Measurements from ENCODE around the gene DYRK1A.

The DYRK1A gene

DNA sequence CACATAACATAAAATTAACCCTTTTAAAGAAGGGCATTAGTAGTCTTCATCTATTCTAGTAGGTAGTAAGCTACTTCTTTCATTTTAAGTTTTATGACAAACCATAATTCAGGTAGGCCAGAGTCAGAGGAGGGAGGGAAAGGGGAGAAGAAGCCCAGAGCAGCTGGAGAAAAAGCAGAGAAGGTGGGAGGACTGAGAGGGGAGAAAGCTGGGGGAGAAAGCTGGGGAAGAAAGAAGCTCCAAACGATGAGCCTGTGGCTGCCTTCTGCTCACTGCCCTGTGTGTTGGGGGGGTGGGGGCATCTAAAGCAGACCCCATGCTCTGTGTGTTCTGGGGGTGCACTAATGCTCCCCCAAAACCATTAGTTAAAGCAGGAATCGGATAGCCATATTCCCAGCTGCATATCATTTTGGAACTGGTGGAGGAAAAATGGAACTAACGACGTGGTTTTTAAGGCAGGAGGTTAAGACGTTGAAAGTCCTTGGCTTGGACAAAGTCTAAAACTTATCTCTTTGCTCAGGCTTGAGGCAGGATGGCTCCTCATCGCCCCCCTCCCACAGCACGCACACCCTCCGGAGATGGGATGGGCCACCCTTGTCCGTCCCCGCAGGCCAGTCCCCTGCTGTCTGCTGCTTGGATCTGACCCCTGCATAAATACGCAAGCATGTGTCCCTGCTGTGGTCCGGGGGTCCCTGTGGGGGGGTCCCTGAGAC lies 184.2 kb downstream of the DYRK1A start:
- no peak for DNase-seq (ENCODE audit: low read depth in 2 of 2)

DNA sequence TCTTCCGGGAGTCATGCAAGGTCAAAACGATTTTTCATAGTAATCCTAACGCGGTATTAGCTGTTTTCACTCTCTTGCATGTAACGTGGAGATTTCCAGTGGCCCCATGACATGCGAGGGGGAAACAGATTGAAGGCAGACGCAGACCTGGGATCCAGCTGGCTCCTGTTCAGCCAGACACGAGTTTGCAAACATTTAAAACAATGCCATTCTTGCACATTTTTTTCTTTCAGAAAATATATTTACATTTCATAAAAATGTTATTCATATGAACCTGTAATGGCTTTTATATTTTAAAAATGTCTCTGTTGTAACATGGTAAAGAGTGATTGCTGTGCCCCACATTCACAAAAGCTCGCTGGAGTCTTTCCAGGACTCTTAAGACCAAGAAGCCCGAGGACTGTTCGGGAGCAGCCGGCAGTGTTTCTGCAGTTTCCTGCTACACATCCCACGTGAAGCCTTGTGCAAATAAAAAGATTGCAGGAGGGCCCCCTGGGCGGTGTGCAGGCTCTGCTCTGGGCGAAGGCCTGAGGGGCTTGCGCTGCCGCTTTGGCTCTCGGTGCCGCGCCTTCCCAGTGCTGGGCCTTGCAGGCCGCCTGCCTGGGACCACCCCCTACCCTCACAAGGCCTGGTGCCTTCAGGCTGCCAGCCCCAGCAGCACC lies 184.9 kb downstream of the DYRK1A start:
- DNase-seq (ENCODE audit: low read depth in 2 of 2), result no peak

DNA sequence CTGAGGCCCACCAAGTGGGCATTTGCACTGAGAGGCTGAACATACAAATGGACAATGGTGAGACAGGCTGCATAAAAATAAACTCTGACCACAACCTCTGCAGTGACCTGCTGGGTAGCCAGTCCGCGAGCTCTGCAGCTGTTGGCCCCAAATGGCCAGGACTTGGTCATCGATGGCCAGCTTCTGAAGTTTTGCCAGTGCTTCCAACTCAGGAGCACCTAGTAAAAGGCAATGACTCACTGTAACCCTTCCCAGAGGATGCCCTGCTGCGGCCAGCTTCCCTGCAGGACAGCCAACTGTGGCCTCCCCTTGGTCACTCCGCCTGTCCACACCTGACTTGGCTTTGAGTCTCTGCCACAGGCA lies 185.4 kb downstream of the DYRK1A start:
- DNase-seq (ENCODE audit: low read depth in 2 of 2), result no peak

DNA sequence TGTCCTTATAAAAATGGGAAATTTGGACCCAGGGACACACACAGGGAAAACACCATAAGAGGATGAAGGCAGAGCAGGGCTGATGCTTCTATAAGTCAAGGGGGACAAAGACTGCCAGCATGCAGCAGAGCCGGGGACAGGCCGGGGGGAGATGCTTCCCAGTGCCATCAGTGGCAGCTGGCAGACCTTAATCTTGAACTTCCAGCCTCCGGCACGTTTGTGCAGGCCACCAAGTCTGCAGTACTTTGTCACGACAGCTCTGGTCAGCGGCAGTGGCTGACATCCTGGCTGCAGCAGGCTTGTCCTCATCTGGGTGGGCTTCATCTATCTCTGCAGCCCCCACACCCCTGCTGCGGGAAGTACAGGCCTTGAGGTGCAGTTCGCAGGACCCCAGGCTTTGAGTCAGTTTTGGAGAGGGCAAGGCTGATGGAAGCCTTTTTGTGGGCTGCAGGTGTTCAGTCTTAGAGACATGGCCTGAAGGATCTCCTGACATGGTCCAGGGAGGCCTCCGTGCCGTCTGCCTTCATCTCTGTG lies 186.0 kb downstream of the DYRK1A start:
- no peak for DNase-seq (ENCODE audit: low read depth in 2 of 2)

DNA sequence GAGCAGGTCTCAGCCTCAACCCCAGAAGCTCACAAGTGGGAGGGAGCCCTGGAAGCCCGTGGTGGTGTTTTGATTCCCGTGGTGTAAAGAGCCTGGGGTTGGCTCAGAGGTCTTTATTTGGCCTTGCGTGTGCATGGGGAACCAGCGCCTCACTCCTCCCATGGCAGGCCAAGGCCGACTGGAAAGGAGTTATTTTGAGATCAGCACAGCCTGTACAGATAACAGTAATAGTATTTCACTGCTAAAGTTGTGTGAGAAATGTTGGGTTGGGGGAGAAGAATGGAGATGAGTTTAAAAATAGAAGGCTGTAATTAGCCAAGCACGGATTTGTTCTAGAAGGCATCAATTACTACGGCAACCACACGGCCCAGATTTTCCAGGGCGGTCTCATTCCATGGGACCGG lies 186.5 kb downstream of the DYRK1A start:
- DNase-seq (ENCODE audit: low read depth in 2 of 2), result no peak

DNA sequence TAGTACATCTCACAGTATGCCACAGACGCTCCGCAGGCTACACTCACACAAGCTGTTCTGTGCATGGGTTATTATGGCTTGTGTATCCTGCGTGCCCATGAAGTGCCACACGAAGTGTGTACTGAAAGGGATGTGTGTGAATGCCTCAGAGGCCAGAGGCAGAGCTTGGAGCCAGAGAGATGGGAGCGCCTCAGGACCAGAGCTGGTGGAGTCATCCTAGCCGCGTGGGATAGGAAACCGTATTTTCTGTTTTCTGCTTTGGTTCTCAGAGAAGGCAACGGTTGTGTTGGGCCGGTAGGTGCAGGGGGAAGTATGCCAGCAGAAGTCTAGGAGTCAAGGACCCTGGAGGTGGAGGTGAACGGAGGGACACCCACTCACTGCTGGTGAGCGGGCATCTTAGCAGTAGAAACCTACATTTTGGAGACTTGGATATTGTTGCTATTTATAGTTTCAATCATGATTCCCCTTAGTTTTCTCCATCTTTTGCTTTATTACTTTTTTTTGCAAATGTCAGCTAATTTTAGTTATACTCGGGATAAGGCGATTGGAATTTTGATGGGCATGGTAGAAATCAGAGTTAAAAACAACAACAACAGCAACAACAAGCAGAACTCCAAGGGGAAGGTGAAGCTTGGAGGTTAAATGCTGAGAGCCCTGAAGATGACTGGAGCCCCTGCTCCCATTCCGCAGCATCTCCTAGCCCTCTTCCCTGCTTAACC lies 188.2 kb downstream of the DYRK1A start:
- DNase-seq (ENCODE audit: low read depth in 2 of 2), result no peak

DNA sequence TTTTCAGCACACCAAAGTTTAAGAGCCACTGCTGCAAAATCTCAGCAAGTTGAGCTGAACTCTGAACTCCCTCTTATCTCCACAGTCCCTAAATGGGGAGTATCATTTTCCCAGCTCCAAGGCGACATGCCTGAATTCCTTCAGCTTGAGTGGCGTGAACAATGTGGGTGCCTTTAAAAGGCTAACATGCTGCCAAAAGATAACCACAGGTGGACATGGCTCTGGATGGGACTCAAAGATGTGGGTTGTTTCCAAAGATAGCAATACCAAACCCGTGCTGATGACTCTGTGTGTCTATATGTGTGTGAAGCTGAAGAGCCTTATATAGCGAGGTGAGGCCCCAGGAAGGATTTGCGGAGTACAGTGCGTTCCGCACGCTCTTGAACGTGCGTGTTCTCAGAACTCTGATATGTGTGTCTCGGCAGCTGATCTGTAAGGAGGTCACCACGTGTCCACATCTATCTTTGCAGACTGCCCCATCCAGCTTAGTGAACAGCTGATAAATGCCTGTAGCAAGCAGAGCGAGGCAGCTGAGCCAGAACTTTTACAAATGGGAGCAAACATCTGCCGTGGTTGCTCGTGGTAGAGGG lies 189.2 kb downstream of the DYRK1A start:
- DNase-seq (ENCODE audit: low read depth in 2 of 2), result no peak

DNA sequence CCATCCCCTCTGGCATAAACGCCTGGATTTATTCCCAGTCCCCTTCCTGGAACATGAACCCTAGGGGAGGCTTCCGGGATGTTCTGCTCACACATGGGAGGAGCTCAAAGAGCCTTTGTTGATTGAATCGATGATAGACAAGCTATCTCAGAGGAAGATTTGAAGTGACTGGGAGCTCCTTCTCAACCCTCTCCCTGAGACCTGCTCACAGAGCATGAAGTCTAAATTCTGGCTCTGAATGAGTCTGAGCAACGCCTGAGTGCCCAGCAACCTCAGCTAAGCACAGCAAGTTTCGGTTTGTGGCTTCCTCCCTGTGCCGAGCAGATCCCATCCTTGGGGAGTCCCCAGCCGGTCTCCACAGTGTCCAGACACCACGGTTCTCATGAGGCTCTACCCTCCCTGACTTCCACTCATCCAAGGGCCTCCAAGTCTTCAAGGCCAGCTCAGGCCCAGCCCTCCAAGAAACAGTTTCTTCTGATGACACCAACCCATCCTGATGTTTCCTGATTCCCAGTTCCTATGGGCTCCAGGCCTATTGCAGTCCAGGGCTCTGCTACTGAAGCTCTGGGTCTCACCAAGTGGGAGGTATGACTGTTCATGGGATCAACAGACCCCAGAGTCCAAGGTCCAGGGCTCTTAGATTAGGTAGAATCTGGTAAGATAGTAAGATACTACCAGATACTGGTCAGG lies 190.8 kb downstream of the DYRK1A start:
- no peak for DNase-seq (ENCODE audit: low read depth in 2 of 2)

DNA sequence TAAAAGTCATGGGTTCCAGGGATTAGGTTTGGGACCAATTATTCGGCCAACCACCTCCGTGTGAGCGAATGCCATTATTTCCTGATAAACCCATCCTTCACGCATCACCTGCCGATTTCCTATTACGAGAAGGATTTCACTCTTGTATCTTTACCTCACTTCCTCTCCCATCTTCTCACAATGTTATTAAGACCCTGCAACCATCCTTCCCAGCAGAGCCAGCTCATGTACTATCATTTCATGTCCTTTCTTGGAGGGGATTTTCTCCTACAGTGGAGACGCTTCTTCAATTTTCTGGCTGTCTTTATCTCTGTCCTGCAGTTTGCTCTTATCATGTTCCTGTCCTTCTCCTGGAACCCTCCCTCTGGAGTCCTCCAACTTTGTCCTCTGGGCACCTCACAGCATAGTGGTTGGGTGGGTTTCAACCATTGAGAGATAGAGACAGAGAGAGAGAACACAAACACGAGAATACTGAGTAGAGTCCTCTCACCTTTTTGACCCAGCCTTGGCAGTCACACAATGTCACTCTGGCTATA lies 192.2 kb downstream of the DYRK1A start:
- no peak for DNase-seq (ENCODE audit: low read depth in 2 of 2)

DNA sequence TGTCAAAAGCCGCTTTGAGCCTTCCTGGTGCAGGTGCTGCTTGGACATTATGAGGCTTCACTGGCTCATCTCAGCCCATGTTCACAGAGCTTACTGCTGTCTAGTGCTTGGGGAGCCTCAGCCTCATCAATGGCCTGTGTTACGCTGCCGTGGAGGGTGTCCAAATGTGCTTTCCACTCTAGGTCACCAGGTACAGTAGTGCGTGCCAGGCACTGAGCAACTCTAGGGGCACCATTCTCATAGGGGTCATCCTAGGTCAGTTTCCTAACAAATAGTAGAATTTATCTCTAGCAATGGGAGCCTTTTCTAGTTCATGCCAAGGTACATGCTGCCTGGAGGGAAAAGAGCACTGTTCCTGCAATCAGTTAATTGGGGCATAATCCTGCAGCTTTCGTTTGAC lies 193.8 kb downstream of the DYRK1A start:
- DNase-seq (ENCODE audit: low read depth in 2 of 2), result no peak

DNA sequence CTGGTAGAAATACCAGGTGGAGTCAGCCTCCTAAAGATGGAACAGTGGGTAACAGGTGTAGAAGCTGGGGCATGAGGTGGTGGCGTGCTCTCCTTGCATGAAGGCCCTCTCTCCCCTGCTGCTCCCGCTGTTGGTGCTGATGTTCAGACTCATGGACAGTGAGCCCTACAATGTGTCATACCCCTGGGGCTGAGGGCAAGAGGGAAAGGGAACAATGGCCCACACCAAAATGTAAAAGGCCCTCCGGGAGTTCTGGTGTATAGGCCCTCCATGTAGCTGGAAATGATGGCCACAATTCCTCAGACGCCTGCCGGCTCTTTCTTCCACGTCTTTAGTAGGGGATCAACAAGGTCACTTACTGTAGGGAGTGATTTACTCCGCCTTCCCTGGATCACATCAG lies 194.9 kb downstream of the DYRK1A start:
- DNase-seq (ENCODE audit: low read depth in 2 of 2), result no peak

DNA sequence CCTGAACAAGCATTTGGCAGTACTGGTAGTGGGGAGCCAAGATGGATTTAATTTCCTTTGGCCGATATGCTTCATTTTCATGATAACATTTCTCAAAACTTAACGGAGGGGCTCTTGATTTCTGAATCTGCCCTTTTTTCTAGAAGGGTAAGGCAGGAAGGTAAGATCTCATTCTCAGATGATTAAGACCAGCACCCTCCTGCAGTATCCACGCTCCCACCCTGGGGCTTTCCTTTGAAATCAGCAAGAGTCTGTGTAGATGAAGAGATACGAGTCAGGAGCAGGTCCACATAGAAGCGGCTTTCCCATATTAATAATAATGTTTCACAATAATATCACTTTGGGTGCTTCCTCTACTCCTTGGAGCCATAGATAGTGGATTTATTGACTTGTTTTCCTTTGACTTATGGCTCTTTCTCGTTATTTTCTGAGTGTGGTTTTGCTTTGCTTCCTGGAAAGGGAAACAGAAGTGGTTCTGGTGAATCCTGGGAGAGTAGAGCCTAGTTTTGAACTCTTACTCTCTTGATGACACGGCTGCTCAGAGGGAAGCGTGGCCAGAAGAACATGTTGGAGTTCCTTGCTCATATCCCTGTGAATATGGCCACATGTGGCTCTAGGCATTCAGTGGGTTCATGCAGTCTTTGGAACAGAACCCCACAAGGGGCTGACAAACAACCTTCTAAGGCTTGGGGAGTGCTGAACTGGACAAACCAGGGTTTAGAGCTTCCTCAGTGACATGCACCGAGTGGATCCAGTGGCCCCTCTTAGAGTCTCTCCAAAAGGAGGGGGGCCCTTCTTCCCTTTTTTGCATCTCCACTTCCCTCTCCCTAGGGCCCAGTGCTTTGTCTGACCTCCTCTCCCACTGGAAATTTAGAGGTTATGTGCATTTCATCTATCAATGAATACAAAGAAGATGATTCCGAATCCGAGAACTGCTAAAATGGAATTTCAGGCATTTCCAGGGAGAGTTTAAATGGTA lies 195.7 kb downstream of the DYRK1A start:
- no peak for DNase-seq (ENCODE audit: low read depth in 2 of 2)

DNA sequence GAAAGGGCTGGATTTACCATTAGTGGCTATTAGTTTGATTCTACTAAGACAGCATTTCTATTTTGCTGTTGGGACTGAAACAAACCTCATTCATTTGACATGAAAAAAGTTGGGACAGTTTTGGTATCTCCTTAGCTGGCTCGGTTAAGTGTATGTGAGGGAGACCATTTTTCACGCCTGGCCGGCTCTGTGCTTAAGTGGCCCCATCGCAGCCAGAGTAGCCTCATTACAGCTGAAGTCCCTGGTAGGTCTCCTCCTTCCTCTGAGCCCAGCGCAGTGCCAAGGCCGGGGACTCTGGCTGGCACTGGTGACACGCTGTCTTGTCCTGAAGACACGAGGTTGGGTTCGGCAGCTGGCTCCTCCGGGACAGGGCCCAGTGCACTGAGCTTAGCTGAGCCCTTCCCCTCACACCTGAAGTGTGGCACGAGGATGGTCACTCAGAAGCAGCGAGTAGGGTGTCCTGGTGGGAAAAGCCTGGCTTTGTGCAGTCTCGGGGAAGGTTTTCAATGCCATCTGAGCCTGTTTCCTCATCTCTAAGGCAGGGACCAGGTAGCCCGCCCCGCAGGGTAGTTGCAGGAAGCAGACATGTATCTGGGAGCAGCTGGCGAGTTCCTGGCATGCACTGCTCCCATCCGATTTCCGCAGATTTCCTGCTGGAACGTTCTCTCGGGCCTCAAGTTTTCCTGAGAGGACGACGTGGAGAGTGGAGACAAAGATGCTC lies 196.5 kb downstream of the DYRK1A start:
- peak; percentile 6 to 11 for DNase-seq (ENCODE audit: low read depth in 2 of 2)

DNA sequence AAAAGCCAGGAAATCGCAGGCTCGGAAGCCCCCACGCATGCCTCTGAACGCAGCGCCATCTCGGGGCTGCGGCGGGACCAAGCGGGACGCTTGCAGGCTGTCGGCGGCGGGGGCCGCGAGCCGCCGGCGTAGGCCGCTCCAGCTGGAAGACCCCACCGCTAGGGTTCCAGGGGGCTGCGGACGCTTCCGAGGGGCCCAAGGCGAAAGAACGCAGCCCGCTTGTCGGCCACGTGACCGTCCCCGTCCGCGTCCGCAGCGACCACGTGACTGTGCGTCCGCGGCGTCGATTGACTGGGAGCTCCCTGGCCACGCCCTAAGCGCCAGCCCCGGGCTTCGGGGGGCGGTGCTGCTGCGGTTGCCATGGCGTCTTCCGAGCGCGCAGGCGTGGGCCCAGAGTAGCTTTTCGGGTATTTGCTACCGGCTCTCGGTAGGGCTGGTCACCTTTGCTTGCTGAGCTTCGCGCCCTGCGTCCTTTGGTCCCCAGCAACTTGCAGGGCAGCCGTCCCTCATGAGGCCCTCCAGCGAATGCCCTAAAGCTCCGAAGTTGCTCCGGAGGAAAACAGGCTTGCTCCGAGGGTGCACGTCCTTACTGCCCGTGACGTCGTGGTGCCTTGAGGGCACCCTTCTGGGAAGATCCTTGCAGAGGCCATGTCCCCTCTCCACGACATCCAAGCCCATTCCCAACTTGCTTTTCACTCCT lies 197.2 kb downstream of the DYRK1A start:
- DNase-seq (ENCODE audit: low read depth in 2 of 2), result peak; percentile 83 to 84

DNA sequence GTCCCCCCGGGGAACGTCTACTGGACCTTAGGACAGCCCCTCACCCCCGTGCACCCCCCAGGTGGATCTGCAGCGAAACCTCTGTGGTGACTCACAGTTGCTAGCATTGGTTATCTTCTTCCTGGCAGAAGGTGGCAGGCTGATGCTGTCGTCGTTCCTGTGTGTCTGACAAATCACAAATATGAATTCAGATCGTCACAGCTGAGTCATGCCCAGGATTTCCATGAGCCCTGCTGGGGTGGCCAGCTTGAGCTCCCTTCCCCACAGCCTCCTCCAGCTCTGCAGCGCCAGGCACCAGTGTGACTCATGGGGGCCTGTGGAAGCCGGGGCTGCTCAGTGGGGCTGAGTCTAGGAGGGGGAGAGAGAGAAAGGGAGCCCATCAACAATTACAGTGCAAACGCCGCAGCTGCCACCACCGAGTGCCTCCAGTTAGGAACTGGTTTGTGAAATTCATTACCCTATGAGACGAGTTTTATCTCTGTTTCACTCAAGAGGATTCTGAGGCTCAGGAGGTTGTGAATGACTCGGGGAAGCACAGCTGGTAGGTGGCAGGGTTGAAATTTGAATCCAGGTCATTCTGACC lies 197.9 kb downstream of the DYRK1A start:
- DNase-seq (ENCODE audit: low read depth in 2 of 2), result peak; percentile 84 to 86

DNA sequence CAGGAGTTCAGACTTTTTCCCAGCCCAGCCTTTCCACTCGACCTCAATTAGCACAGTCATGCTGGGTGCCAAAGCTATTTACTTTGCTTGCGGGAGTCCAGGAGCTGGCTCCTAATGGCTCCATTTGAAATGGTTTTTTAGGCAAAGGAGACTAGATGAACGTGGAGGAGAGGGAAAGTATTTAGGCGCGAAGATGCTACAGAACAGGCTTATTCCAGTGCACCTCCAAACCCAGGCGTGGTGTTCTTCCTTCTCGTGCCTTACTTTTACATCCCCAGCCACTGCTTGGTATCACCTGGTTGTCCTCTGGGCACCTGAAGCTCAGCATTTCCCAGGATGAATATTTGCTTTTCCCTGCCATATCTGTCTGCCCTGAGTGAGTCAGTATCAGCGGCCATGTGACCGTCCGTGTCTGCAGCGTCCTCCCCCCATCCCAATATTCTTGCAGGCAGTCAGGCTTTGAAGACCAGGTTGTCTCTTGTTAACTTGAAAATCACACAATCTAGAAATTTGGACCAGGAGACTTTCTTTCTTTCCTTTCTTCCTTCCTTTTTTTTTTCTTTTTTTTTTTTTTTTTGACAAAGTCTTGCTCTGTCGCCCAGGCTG lies 198.5 kb downstream of the DYRK1A start:
- DNase-seq (ENCODE audit: low read depth in 2 of 2), result no peak

DNA sequence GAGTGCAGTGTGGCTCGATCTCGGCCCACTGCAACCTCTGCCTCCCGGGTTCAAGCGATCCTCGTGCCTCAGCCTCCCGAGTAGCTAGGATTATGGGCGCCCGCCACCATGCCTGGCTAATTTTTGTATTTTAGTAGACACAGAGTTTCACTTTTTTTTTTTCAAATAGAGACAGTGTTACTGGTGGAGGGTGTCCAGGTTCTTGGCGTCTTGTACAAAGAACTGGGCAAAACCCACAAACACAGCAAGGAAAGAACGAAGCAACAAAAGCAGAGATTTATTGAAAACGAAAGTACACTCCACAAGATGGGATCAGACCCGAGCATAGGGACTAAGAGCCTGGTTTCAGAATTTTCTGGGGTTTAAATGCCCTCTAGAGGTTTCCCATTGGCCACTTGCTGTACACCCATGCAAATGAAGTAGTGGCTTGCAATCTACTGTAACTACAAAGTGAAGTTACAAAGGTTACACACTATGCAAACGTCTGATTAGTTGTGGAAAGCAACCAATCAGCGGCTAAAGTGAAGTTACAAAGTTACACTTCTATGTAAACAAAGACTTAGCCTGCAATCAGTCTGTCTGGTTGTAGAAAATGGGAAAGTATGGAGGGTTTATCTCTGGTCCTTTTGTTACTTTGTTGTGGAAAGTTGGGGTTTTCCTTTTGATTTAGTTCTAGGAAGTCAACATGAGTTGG lies 199.1 kb downstream of the DYRK1A start:
- DNase-seq (ENCODE audit: low read depth in 2 of 2), result no peak
